Measurements from ENCODE around the gene SNORC.

- TF ChIP-seq POLR2AphosphoS5 (IDR thresholded peaks at IDR 0.05; ENCODE audit: borderline replicate concordance, low read depth, low read length) (no peak), EZH2 (IDR thresholded peaks at IDR 0.05) (no peak), FOXP2 (optimal IDR thresholded peaks at IDR 0.05; ENCODE audit: control extremely low read depth, extremely low read length, insufficient read depth) (no peak)
These were observed 33.9 kb downstream of the SNORC start for GRCh38 chr2:232903989-232904388.
